NCI-H2196 treated with DMSO at 0.1 percent for 48 hours (cell line): ENCODE measurements around the gene CYBA.

Source experiments
- DNase-seq: peaks from one replicate; lab custom pipeline; 2025; ENCODE audit not compliant: unreplicated experiment; lab: John Stamatoyannopoulos, UW

CYBA gene

DNA sequence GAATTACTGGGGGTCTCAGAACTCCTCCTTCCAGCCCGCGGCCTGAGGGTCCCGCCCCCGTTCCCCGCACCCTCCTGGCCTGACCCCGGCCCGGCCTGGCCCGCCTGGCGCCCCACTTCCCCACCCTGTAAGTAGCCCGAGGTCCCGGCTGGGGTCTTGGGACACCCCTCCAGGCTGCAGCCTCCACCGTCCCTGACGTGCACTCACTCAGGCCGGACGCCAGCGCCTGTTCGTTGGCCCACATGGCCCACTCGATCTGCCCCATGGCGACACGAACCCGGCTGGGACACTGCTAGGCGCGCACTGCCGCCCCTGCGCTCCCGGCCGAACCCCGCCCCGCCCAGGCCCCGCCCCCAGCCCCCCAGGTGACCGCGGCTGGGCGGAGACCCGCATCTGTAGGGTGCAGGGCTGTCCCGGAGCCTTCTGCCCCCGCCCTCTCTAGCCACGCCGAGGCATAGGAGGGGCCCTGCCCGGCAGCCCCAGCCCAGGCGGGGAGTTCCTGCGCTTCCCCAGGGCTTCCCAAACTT lies at the start of gene CYBA:
TSS of gene CYBA (minus strand) at position 305 of the 527 bp plus-strand sequence. CDS start at position 265, 40 bp downstream.
- DNase-seq: no peak

DNA sequence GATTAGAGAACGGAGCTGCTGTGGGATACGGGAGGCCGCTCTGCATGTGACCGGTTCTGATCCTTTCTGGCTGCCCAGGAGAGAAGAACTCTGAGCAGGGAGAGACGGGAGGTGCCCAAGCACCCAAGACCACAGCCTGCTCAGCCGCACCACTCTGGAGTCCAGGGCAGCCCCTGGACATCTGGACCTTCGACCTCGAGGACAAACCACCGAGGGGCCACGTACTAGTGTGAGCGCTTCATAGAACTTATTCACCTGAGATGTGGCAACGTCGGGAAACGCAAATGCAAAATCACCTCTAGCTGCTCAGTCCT lies 49.4 kb upstream of the CYBA start:
- DNase-seq: no peak

DNA sequence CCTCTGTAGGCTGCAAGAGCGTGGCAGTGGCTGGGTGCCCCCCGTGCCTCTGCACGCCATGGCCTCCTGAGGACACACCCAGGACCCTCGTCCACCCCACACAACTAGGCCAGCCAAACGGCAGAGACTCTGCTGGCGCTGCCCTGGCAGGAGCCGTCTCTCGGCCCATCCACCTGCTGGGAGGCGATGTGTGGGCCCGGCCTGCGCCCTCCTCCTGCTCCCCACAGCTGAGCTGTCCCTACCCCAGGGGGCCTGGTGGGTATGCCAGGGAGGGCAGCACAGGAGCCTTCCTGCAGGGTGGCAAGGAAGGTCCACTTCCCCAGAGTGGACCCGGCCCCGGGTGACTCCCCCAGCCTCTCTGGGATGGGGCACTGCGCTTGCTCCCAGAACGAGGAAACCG lies 48.3 kb upstream of the CYBA start:
- DNase-seq: no peak

DNA sequence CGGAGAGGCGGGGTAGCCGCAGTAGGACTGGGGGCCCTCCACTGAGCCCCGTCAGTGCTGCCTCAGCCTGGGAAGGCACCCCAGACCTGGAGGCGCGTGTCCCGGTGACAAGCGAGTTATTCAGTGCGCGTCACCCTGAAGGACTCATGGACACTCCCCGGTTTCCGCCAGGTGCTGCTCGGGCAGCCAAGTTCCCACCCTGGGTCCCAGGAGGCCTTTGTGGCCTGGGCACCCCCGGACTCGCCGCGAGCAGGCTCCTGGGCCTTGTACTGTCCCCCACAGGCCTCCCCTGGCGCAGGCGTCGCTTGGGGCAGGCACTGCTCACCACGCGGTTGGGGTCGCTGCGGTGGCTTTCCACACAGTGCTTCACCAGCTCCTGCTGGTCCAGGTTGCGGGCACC lies 47.8 kb upstream of the CYBA start:
- no peak for DNase-seq

DNA sequence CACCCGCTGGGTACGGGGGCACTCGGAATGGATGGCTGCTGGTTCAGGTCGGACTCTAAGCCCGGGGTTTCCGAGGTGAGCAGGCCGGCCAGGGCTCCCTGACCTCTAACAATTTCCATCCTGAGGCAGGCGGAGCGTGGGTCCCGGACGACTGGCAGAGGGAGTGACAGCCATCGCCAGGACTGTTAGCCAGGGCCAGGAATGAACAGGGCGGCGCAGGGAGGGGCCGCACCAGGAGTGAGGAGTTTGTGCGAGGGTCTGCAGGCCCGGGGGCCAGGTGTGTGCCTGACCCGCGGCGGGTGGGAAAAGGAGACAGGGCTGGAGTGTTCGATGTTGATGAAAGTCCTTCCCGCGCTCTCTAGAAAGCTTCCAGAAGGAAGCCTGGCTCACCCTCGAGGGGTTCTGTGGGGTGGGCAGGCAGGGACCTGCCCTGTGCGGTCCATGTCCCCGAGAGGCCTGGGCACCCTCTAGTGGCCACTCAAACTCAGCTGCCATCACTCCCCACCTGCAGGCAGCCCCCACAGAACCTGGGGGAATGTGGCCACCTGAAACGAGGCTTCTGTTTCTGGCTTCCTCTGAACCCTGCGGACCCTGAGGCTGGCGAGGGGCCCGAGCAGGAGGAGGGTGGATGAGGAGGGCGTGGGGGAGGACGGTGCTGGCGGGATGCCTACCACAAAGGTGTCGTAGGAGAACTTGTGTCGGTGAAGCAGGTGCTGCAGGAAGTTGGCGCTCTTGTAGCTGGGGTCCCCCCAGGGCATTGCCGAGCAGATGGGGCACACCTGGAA lies 47.2 kb upstream of the CYBA start:
- no peak for DNase-seq

DNA sequence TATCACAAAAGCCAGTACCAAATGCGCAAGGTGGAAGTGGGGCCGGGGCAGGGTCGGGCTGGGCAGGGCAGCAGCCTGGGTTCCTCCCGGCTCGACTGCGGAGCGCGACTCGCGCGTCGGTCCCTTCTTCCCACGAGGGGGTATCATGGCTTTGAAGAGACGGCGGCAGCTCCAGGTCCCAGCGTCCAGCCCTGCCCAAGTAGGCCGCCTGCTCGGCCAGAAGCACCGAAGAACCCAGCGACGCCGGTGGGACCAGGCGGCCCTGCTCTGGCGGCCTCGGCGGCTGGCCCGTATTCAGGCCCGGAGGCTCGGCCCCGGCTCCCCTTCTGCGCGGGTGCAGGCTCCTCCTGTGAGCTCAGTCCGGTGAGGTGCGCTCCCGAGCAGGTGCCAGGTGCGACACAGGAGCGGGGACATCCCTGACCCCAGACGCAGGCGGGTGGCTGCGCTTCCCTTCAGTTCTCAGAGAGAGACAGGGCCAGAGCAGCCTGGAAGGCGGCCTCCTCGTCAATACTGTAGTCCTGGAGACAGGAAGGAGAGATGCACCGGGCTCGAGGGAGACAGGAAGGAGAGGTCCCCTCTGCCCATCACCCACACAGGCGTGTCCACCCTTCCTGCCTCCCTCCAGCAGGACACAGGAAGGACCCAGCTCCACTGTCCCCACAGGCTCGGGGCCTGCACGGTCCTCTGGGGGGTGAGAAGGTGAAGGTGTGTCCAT lies 46.4 kb upstream of the CYBA start:
- no peak for DNase-seq

DNA sequence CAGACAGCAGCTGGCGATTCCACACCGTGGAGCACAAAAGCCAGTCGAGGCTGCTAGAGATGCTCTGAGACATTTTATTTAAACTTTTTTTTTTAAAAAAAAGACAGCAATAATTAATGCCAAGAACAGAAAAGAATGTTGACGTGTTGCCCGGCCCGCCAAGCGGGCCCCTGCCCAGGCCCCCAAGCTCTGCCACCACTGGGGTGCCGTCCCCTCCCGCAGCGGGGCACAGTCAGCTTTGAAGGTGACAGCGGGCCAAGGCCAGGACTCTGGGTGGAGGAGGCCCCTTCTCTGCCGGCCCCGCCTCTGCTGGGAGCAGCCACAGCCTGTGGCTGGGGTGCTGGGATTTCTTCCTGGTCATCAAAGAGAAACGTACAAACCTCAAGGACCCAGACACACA lies 45.6 kb upstream of the CYBA start:
- DNase-seq: no peak

DNA sequence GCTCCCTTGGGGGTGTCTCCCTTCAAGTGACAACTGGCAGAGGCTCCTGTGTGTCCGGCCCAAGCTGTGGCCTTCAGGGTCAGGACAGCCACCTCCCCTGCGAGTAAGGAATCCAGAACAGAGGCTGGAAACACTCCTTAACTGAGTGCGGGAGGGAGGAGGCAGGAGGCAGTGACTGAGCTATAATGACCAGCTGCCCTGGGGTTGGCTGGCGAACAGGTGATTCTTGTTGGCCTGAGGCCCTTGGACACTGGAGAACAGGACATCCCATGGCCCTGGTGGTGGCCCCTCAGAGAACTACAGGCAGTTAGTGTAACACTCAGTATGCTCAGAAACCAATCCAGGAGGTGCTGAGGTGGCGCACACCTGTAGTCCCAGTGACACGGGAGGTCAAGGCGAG lies 44.9 kb upstream of the CYBA start:
- DNase-seq: no peak

DNA sequence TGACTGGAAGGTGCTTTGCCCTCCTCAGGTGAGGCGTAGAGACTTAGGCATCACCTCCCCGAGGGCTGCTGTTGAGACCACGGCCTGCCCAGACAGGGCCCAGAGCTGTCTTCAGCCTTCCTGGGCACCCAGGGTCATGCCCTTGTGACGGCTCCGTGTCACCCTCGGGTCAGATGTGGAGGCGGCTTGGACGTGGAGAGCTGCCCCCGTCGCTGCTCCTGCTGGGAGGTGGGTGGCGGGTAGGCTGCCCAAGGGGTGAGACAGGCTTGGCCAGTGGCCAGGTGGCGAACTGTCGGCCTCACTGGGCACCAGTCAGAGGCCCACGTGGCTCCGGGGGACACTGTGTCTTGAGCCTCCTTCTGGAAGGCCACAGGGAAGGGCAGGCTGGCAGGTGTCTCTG lies 44.4 kb upstream of the CYBA start:
- DNase-seq: no peak

DNA sequence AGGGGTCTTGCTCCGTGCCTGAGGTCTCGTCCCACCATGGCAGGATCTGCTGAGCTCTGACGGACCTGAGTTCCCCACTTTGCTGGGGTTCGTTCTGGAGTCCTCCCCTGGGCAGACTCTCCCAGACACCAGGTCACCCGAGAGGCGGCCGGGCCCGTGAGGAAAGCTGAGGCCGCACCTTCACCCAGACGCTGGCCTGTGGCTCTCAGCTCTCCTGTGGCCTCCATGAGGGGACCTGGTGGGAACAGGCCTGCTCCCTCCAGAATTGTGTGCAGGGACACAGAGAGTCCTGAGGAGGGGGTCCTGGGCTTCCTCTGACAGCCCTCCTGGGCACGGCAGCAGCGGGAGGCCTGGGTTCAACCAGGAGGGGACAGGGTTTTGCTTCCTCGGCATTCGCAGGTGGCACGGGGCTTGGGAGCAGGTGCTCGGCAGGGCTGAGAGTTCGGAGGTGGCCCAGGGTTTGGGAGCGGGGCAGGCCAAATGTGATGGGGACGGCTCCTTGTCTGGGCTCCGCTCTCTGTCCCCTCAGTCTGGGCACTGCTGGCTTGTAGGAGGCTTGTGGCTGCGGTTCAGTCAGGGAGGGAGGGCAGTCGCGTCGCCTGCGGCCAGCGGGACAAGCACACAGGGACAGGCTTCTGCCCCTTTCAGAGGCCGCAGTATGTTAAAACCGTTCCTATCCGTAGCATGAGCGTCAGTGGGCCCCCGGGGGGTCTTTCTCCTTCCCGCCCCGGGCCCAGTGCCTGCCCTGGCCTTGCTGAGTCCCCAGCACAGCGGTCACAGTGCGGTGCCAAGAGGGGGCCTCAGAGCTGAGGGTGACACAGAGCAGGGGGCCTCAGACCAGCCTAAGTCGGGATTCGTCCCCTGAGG lies 43.6 kb upstream of the CYBA start:
- DNase-seq: no peak

DNA sequence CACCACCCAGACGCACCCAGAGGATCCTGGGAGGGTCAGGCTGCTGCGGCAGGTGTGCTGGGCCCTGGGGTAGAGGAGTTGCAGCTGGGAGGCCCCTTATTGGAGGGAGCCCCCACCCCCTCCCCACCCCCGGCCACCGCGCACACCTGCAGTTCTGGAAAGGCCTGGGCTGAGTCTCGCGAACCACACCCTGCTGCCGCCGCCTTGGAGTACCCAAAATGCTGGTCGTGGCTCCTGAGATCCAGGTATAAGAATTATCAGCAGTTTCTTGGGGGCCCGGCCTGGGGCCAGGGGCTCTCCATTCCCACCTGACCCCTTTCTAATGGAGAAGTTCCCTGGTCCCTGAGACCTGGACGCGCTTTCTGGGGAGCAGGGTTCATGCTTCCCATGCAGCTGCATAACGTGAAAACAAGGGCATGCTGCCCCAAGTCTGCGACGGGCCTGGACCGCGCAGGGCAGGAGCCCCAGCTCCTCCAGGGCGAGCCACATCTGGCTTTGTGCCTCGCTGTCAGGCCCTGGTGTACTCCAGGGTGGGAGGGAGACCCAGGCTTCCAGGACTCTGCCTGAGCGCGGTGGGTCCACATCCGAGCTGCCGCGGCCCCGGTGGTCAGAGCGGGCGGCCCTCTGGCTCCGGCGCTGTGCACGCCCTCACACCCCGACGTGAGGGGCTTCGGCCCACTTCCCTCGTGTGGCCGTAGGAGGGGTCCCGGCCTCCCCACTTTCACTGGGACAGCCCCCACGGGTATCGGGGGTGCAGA lies 42.7 kb upstream of the CYBA start:
- DNase-seq: no peak

DNA sequence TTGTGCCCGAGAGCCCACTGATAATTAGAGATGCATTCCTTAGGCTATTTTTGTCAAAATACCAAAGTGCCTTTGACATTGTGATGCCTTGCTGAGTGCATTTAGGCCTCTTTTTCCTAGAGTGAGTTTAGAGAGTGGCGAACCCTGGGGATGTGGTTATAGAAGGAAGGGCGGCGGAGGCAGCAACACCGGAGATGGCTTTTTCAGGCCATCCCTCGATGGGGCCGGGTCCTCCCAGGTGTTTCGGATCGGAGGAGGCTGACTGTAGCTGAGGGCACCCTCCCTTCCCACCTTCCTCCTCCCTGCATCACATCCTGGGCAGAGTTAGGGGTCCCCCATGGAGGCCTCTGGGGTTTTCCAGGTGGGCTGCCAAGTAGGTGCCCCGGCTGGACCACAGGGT lies 42.0 kb upstream of the CYBA start:
- no peak for DNase-seq

DNA sequence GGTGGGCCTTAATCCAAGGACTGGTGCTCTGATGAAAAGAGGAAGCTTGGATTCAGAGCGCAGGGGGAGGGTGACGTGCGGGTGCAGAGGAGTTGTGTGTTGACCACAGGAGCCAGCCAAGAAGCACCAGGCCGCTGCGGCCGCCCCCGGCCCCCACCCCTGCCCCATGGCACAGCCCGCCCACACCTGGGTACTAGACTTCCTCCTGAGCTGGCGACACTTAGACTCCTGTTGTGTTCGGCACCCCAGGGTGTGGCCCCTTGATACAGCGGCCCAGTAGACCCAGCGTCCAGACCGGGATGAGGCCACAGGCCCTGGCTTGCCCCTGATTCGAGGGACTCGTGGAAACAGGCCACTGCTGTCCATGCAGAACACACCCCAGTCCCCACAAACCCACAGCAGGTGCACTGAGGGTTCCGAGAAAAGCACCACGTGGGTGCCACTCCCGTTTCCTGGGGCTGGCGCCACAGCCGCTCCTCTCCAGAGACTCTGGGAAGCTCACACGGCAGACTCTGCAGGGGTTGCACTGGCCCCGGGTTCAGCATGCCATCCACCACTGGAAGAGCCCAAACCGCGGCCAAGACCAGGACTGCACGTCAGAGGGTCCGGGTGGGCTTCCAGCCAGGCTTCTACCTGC lies 41.2 kb upstream of the CYBA start:
- no peak for DNase-seq

DNA sequence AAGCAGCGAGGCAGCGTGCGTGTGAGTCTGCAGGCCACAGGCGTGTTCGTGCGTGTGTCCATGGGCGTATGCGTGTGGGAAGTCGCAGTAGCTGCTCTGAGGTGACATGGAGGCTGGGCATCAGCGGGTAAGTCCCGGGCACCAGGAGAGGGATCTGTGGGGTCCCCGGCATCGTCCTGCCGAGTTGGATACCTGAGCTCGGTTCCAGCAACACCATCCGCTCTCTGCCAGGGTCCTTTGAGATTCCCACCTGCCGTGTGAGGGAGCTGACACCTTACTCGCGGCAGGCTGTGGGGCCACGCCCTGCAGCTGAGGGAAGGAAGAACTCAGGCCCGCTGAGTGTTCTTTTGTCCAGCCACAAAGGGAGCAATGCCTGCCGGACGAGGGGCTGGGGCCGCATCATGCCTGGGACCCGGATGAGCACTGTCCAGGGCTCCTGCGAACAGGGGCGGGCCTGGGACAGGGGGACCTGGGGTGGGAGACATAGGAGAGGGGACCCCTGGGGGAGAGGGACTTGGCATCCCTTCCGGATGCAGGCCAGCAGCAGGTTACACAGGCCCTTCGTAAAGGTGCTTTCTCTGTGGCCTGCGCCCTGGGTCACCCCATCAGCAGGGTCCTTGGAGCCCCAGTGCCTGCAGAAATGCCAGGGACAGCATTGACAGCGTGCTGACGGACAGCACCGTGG lies 40.4 kb upstream of the CYBA start:
- no peak for DNase-seq

DNA sequence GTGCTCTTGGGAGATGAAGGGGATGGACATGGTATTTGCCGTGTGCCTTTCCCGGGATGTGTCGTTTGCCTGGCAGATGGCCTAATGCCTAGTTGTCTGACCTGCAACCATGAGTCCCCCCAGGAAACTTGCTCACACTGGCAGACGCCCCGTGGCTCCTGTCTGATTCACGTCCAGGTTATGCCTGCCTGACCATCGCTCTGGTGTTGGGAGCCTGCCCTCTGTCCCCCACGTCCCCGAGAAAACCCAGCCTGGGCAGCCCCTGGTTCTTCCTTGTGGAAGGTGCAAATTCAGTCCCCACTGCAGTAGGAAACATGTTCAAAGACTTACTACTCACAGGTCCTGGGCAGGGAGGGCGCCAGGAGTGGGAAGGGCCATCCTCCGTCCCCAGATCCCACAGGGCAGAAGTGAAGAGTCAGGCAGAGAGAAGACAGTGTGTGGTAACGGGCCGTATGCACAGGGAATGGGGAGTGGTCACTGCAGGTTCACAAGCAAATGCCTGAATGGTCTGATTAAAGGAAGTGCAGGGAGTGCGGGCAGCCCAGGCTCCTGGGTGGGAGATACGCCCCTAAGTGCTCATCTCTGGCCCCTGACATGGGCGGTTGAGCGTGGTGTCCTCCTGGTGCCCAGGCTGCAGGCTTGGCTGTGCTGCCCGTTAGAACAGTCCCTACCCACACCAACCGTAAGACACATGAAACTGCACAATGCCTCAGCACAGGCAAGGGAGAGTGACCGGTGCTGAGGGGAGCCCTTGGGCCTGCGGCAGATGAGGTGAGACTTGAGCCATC lies 39.7 kb upstream of the CYBA start:
- no peak for DNase-seq

DNA sequence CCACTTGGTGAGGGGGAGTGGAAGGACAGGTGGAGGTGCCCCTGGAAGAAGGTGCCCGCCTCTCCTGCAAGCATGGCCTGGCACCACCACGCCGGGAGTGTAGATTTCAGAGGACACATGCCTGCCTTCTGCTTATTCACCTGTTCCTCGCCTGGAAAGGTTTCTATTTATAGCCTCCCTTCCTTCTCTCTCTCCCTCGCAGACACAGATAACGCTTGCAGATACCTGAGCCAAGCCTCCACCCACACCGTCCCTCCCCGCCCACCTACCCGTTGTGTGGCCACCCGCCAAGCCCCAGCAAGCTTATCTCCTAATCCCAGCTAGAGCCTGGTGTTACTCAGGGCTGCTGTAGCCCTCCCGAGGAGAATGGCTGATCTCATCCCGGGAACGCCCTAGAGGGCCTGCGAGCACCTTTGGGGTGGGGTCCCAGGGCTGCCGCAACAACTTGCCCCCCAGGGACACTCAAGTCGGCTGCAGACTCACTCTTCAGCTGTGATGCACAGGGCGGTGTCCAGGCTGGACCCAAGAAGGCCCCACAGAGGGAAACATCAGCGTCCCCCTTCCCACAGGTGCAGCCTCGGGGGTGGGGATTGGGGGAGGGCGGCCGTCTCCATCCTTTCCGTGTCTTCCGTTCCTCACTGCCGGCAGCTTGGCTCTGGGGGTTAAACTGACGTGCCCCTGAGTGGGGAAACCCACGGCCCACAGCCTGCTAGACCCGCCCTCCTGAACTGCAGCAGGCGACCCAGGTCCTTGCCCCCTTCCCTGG lies 37.3 kb upstream of the CYBA start:
- DNase-seq: peak; percentile 59

DNA sequence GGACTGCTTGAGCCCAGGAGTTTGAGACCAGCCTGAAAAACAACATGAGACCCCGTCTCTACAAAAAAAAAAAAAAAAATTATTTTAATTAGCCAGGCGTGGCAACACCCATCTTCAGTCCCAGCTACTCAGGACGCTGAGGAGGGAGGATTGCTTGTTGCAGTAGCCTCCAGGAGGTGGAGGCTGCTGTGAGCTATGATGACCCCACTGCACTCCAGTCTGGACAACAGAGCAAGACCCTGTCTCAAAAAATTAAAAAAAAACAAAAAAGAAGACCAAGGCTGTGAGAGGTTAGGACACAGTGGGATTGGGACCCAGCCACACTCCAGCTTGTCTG lies 36.8 kb upstream of the CYBA start:
- no peak for DNase-seq

DNA sequence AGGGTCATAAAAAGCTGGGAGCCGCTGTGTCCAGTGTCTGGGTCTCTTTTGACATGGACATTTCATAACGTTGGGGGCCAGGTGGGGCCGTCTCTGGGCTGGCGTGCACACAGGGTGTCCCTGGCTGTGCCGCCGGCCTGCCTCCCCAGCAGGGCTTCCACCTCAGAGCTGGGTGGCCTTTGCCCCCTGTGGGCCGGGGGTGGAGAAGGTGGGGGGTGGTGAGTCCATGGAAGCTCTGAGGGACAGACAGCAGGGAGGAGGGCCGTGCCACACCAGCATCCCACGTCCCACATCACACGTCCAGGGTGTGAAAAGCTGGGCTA lies 36.4 kb upstream of the CYBA start:
- DNase-seq: no peak
